GM12878 (cell line): ENCODE results near the gene ATXN7L1. TPM values are rescaled to one million over a fixed set of nuclear protein-coding genes. Genes with fewer than 3 reads are reported as not detected.

ENCODE experiments used
- ATAC-seq: fragments of 200-7000 bp; cut with Tn5 transposase; 3 replicates; pipeline ENCODE4 v1.9.1; 2020; ENCODE audit warnings: mild to moderate bottlenecking, moderate library complexity
- BruUV-seq: library from RNA; stranded (reverse); fragments of 400-500 nt; replicated peaks from 2 replicates; lab custom pipeline; 2021; lab: Mats Ljungman, UMichigan
- CTCF ChIA-PET: fragments of 300-600 bp; sonication (Branson Sonifier 250); formaldehyde crosslinking; extraction: SDS; loops from one replicate; lab custom pipeline; 2021; ENCODE audit warnings: inconsistent platforms; lab: Yijun Ruan, JAX
- POLR2A ChIA-PET: fragments of 350-600 bp; formaldehyde crosslinking; extraction: SDS; loops from one replicate; lab custom pipeline; 2021; ENCODE audit warnings: inconsistent platforms; lab: Charles Lee
- RAD21 ChIA-PET: fragments of 300-600 bp; sonication (Branson Sonifier 250); formaldehyde crosslinking; loops from one replicate; lab custom pipeline; 2023; ENCODE audit warnings: antibody characterized with exemption; ENCODE audit not compliant: unreplicated experiment; lab: Charles Lee
- SMC1A ChIA-PET: fragments of 300-600 bp; sonication (Branson Sonifier 250); formaldehyde crosslinking; loops from one replicate; lab custom pipeline; 2023; ENCODE audit not compliant: unreplicated experiment, uncharacterized antibody; lab: Charles Lee
- DNase-seq: peaks from one replicate; pipeline ENCODE4 v3.0.0-alpha.2; 2011; ENCODE audit warnings: low read depth, low spot score
- FAIRE-seq: peaks from 3 replicates; lab custom pipeline; 2011; peaks lifted over from hg19 to GRCh38; lab: Jason Lieb, UNC
- H2AFZ ChIP-seq: 2 replicates; pipeline ENCODE4 v1.6.0; 2011; ENCODE audit warnings: low read depth, low read length, control low read depth; ENCODE audit not compliant: control insufficient read depth
- H3K27ac ChIP-seq: 2 replicates; pipeline ENCODE4 v1.5.1; 2011; ENCODE audit warnings: control low read depth; ENCODE audit not compliant: control insufficient read depth, insufficient read depth
- H3K27me3 ChIP-seq, 2 experiments: replicated peaks in 1 of 2; 2 replicates each; pipeline versions ENCODE4 v1.6.0 to v1.6.1; 2011; ENCODE audit warnings: low read length in 1 of 2; ENCODE audit not compliant: control insufficient read depth in 2 of 2, insufficient read depth in 2 of 2
- H3K36me3 ChIP-seq, 2 experiments: 2 replicates each; pipeline ENCODE4 v1.5.1; 2011; ENCODE audit warnings: low read length in 1 of 2; ENCODE audit not compliant: control insufficient read depth in 2 of 2, insufficient read depth in 2 of 2
- H3K4me1 ChIP-seq: 2 replicates; pipeline ENCODE4 v1.6.1; 2011; ENCODE audit warnings: mild to moderate bottlenecking, low read length, moderate library complexity, mixed read lengths; ENCODE audit not compliant: control insufficient read depth, insufficient read depth
- H3K4me2 ChIP-seq: 2 replicates; pipeline ENCODE4 v1.6.0; 2011; ENCODE audit warnings: control low read depth; ENCODE audit not compliant: control insufficient read depth, insufficient read depth
- H3K4me3 ChIP-seq: fragments of 200-600 bp; sonication (generic); 2 replicates; pipeline ENCODE4 v1.5.1; 2016
- H3K79me2 ChIP-seq: 2 replicates; pipeline ENCODE4 v1.6.0; 2011; ENCODE audit warnings: low read length; ENCODE audit not compliant: control insufficient read depth, insufficient read depth
- H3K9ac ChIP-seq: 2 replicates; pipeline ENCODE4 v1.8.0; 2011; ENCODE audit warnings: low read length, control low read depth, mixed read lengths; ENCODE audit not compliant: control insufficient read depth, insufficient read depth
- H3K9me3 ChIP-seq: replicated peaks from 3 replicates; pipeline ENCODE4 v1.5.1; 2011; ENCODE audit warnings: mild to moderate bottlenecking, low read length; ENCODE audit not compliant: control insufficient read depth, insufficient read depth
- H4K20me1 ChIP-seq: 2 replicates; pipeline ENCODE4 v1.6.0; 2011; ENCODE audit not compliant: control insufficient read depth, insufficient read depth
- ATF3 ChIP-seq: IDR thresholded peaks from 2 replicates; pipeline ENCODE4 v1.6.1; 2011; ENCODE audit warnings: low read depth, mild to moderate bottlenecking, low read length, moderate library complexity, borderline replicate concordance; ENCODE audit errors: extremely low read depth
- BRCA1 ChIP-seq: IDR thresholded peaks from 2 replicates; pipeline ENCODE4 v1.6.1; 2011; ENCODE audit warnings: low read depth, low read length, improper control_type of control experiment
- EGR1 ChIP-seq, 2 experiments: IDR thresholded peaks; 1 replicate in 1 of 2; 2 replicates in 1 of 2; pipeline ENCODE4 v1.6.1; 2011 to 2012; ENCODE audit warnings: low read depth in 2 of 2, low read length in 2 of 2, borderline replicate concordance in 1 of 2, mild to moderate bottlenecking in 1 of 2, moderate library complexity in 1 of 2
- EZH2 ChIP-seq: IDR thresholded peaks from 2 replicates; pipeline ENCODE4 v1.6.1; 2012; ENCODE audit warnings: low read depth, mild to moderate bottlenecking, control low read depth, inconsistent platforms, low read length, borderline replicate concordance; ENCODE audit not compliant: control insufficient read depth
- HDAC2 ChIP-seq: fragments of 200-600 bp; sonication (generic); IDR thresholded peaks from 2 replicates; pipeline ENCODE4 v1.6.1; 2017
- HDGF ChIP-seq: fragments of 450-650 bp; IDR thresholded peaks from 2 replicates; pipeline ENCODE4 v1.6.1; 2016; ENCODE audit warnings: antibody characterized with exemption
- JUNB ChIP-seq: IDR thresholded peaks from 2 replicates; pipeline ENCODE4 v1.6.1; 2016; ENCODE audit warnings: antibody characterized with exemption, mild to moderate bottlenecking
- LARP7 ChIP-seq: fragments of 450-650 bp; IDR thresholded peaks from 2 replicates; pipeline ENCODE4 v1.6.1; 2017; ENCODE audit warnings: mild to moderate bottlenecking
- MTA3 ChIP-seq: IDR thresholded peaks from 2 replicates; pipeline ENCODE4 v1.6.1; 2012; ENCODE audit warnings: low read length, inconsistent platforms, borderline replicate concordance
- RB1 ChIP-seq: fragments of 450-650 bp; formaldehyde crosslinking; IDR thresholded peaks from 2 replicates; pipeline ENCODE4 v1.6.1; 2017; ENCODE audit warnings: mild to moderate bottlenecking, borderline replicate concordance
- SMC3 ChIP-seq: IDR thresholded peaks from 2 replicates; pipeline ENCODE4 v1.6.1; 2011; ENCODE audit warnings: low read length, improper control_type of control experiment, borderline replicate concordance
- STAT1 ChIP-seq: fragments of 450-650 bp; conservative IDR thresholded peaks from 2 replicates; pipeline ENCODE4 v1.6.1; 2014; ENCODE audit warnings: antibody characterized with exemption, mild to moderate bottlenecking
- SUPT20H ChIP-seq: IDR thresholded peaks from 2 replicates; pipeline ENCODE4 v1.6.1; 2011; ENCODE audit warnings: low read depth, mild to moderate bottlenecking, low read length, moderate library complexity, borderline replicate concordance; ENCODE audit not compliant: control insufficient read depth
- TAF1 ChIP-seq: IDR thresholded peaks from 2 replicates; pipeline ENCODE4 v1.6.1; 2011; ENCODE audit warnings: mild to moderate bottlenecking, low read depth, low read length, borderline replicate concordance
- YBX1 ChIP-seq: fragments of 450-650 bp; IDR thresholded peaks from 2 replicates; pipeline ENCODE4 v1.6.1; 2016; ENCODE audit warnings: antibody characterized with exemption
- WGBS: methylation state at CpG from one replicate; pipeline ENCODE4 v1.1.6; 2016; ENCODE audit warnings: low lambda C conversion rate; ENCODE audit not compliant: insufficient replicate concordance, insufficient coverage; ENCODE audit errors: missing lambda C conversion rate; 5-methylcytosine and 5-hydroxymethylcytosine counted together
- in situ Hi-C: fragments of 300-500 bp; cut with MboI; formaldehyde crosslinking; loops from 9 replicates; pipeline ENCODE4 v1.14.3; 2018; ENCODE audit warnings: mixed read lengths
- intact Hi-C: fragments of 100-400 bp; cut with micrococcal nuclease; formaldehyde crosslinking; loops from one replicate; pipeline ENCODE4 v1.14.2; 2022; ENCODE audit not compliant: unreplicated experiment
- polyA plus RNA-seq, 11 experiments: library from polyadenylated mRNA; depleted of rRNA in 4 of 11; unstranded in 6 of 11; stranded (reverse) in 5 of 11; fragments of >200 nt; fragmentation: Nextera tagmentation in 4 of 11; fragmentation: Illumina TruSeq in 1 of 11; extraction: Ambion mirVana in 4 of 11; extraction: Trizol in 1 of 11; gene quantifications; 1 replicate in 1 of 11; 2 replicates in 10 of 11; pipeline versions ENCODE4 v1.2.1 to v1.2.3, GENCODE V29; 2011 to 2016; ENCODE audit warnings: inconsistent platforms in 2 of 11, missing spikeins in 2 of 11, low read depth in 1 of 11
- total RNA-seq, 4 experiments: library from RNA; depleted of rRNA in 3 of 4; stranded (reverse); fragments of >200 nt in 3 of 4; fragmentation: Illumina TruSeq in 1 of 4; extraction: Trizol in 1 of 4; gene quantifications; 2 replicates each; pipeline versions ENCODE4 v1.2.1 to v1.2.3, GENCODE V29; 2013 to 2021

The ATXN7L1 gene
- total and polyA plus RNA-seq, 10 of the 15 experiments (the other 5 are each of a cell fraction or from before 2014, with no cell fraction given): 0.40 to 2.9 (median 1.2) TPM

DNA sequence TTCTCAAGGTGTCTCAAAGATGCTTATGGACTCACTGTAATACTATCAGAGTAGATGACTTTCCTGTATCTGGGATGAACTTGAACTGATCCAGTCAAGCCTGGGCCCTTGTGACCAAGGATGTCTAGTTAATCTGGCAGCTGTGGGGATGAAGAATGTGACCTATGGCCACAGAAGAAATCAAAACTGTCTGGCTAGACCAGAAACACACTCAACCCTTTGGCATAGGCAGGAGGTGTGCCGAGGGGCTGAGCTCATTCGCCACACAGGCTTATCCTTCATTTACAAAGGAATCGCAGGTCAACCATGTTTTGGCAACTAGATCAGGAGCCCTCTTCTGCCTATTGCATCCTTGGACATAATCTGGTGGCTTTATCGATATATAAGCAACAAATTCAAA, 110.6 kb downstream of the ATXN7L1 start:
- TF ChIP-seq TAF1 (no peak), HDGF (no peak), EZH2 (no peak), YBX1 (no peak), RB1 (no peak), HDAC2 (no peak), LARP7 (no peak), EGR1 (IDR thresholded peaks at IDR 0.05; ENCODE audit: borderline replicate concordance in 1 of 2, low read depth in 2 of 2, low read length in 2 of 2) (no peak), ATF3 (no peak), JUNB (no peak), SMC3 (no peak), BRCA1 (no peak), MTA3 (no peak), SUPT20H (no peak), STAT1 (no peak)
- H3K9ac ChIP-seq: no peak overlapping the region
- intact Hi-C loops (loop anchor here (2.0 kb wide), 1 partner anchor 43 kb away; no protein-coding TSS in a partner anchor), in situ Hi-C loops (loop anchor here (10.0 kb wide), 1 partner anchor 249 kb away; no protein-coding TSS in a partner anchor)
- FAIRE-seq (no peak), DNase-seq (no peak), ATAC-seq (no peak)
- H3K4me2 ChIP-seq: no peak overlapping the region
- ChIA-PET RAD21 (interaction anchor here (0.9 to 8.7 kb wide), 15 partner anchors 9 to 258 kb away, joined by 3 to 99 read pairs (median 4); no protein-coding TSS in a partner anchor), CTCF (interaction anchor here (0.6 to 10.9 kb wide), 33 partner anchors 8 to 536 kb away, joined by 3 to 163 read pairs (median 4); no protein-coding TSS in a partner anchor), SMC1A (interaction anchor here (0.9 to 12.5 kb wide), 16 partner anchors 21 to 346 kb away, joined by 3 to 182 read pairs (median 3); partner anchors contain the start of gene SYPL1), POLR2A (interaction anchor here (1.3 to 2.0 kb wide), 2 partner anchors 35 to 43 kb away, joined by 3 to 7 read pairs; no protein-coding TSS in a partner anchor)
- H3K27me3 ChIP-seq: peaks cover 0 to 8% of the 10 kb centered on the region in 2 experiments; a peak in 2 of 4 replicates
- no peaks in the 10 kb centered on the region for H3K9me3 ChIP-seq
- H3K36me3 ChIP-seq: no peaks in the 10 kb centered on the region
- no peak overlapping the region for H3K27ac ChIP-seq
- no peaks in the 10 kb centered on the region for H3K79me2 ChIP-seq
- peaks cover 22% of the 10 kb centered on the region for H3K4me1 ChIP-seq
- no TSS peak for BruUV-seq
- WGBS: 80% methylated on average over 4 of the region's 4 CpGs
- H3K4me3 ChIP-seq: no peak overlapping the region
- H4K20me1 ChIP-seq: no peaks in the 10 kb centered on the region
- H2AFZ ChIP-seq: no peak overlapping the region
